Measurements from ENCODE around the gene CHD8.

CHD8 gene

GRCh38 chr14:21437063-21437901, 18.6 kb downstream of the CHD8 start:
- DNase-seq (ENCODE audit: low read depth in 2 of 2), result peak; percentile 97 to 99

- no peak for DNase-seq (ENCODE audit: low read depth in 2 of 2)
Measured at GRCh38 chr14:21436567-21437062, 19.3 kb downstream of the CHD8 start.

GRCh38 chr14:21431126-21431525, 24.8 kb downstream of the CHD8 start:
- no peak for DNase-seq (ENCODE audit: low read depth in 2 of 2)

GRCh38 chr14:21428930-21429329, 27.0 kb downstream of the CHD8 start:
- DNase-seq (ENCODE audit: low read depth in 2 of 2), result no peak

GRCh38 chr14:21426692-21427091, 29.2 kb downstream of the CHD8 start:
- DNase-seq (ENCODE audit: low read depth in 2 of 2), result no peak

GRCh38 chr14:21419528-21419927, 36.4 kb downstream of the CHD8 start:
- no peak for DNase-seq (ENCODE audit: low read depth in 2 of 2)

GRCh38 chr14:21415329-21415728, 40.6 kb downstream of the CHD8 start:
- no peak for DNase-seq (ENCODE audit: low read depth in 2 of 2)

GRCh38 chr14:21414137-21414631, 41.7 kb downstream of the CHD8 start:
- DNase-seq (ENCODE audit: low read depth in 2 of 2), result no peak

GRCh38 chr14:21408147-21408546, 47.8 kb downstream of the CHD8 start:
- no peak for DNase-seq (ENCODE audit: low read depth in 2 of 2)

- no peak for DNase-seq (ENCODE audit: low read depth in 2 of 2)
Measured at GRCh38 chr14:21406213-21406612, 49.7 kb downstream of the CHD8 start.

GRCh38 chr14:21405097-21405496, 50.8 kb downstream of the CHD8 start:
- DNase-seq (ENCODE audit: low read depth in 2 of 2), result no peak

- no peak for DNase-seq (ENCODE audit: low read depth in 2 of 2)
Measured at GRCh38 chr14:21399311-21399870, 56.5 kb downstream of the CHD8 start.

GRCh38 chr14:21398901-21399300, 57.0 kb downstream of the CHD8 start:
- no peak for DNase-seq (ENCODE audit: low read depth in 2 of 2)

- DNase-seq (ENCODE audit: low read depth in 2 of 2), result no peak
Measured at GRCh38 chr14:21395450-21395849, 60.5 kb downstream of the CHD8 start.

GRCh38 chr14:21385188-21385904, 70.6 kb downstream of the CHD8 start:
- no peak for DNase-seq (ENCODE audit: low read depth in 2 of 2)

- DNase-seq (ENCODE audit: low read depth in 2 of 2), result no peak
Measured at GRCh38 chr14:21384494-21384851, 71.5 kb downstream of the CHD8 start.

GRCh38 chr14:21383848-21384493, 72.0 kb downstream of the CHD8 start, which contains the start of gene SUPT16H:
Gene SUPT16H, minus strand, starts transcription at chr14:21384019. Its CDS starts 92 bp downstream, at chr14:21383927.
- DNase-seq (ENCODE audit: low read depth in 2 of 2), result peak; percentile 84 to 89

- DNase-seq (ENCODE audit: low read depth in 2 of 2), result peak; percentile 3 to 24
Measured at GRCh38 chr14:21382886-21383847, 72.8 kb downstream of the CHD8 start.

- DNase-seq (ENCODE audit: low read depth in 2 of 2), result no peak
Measured at GRCh38 chr14:21382095-21382494, 73.8 kb downstream of the CHD8 start.

- DNase-seq (ENCODE audit: low read depth in 2 of 2), result no peak
Measured at GRCh38 chr14:21379338-21379737, 76.6 kb downstream of the CHD8 start.

- no peak for DNase-seq (ENCODE audit: low read depth in 2 of 2)
Measured at GRCh38 chr14:21373980-21374379, 81.9 kb downstream of the CHD8 start.

Data from stimulated activated CD4-positive, alpha-beta T cell treated with anti-CD3 and anti-CD28 coated beads, Interleukin-1b, Interleukin-23, amount 100 ng/mL, for 4 hours (primary cell).